Glomerular endothelial cell (primary cell): ENCODE measurements around the gene NT5DC2. TPM values are rescaled to one million over a fixed set of nuclear protein-coding genes. Genes with fewer than 3 reads are reported as not detected.
"Not testable (repeated sequence)": the region's sequence is repeated elsewhere in the genome, so short reads cannot be mapped to it uniquely, and the experiment has no call there.

Experiments used
- DNase-seq: peaks from one replicate; pipeline ENCODE4 v3.0.0-alpha.2; 2011; ENCODE audit warnings: low read depth, low spot score; ENCODE audit errors: extremely low read depth
- total RNA-seq: library from RNA; depleted of rRNA; stranded (reverse); fragments of >200 nt; gene quantifications from 2 replicates; pipeline ENCODE4 v1.2.3, GENCODE V29; 2015

NT5DC2 gene
- total RNA-seq, 1 donor from 2014 or later = 228 TPM

DNA sequence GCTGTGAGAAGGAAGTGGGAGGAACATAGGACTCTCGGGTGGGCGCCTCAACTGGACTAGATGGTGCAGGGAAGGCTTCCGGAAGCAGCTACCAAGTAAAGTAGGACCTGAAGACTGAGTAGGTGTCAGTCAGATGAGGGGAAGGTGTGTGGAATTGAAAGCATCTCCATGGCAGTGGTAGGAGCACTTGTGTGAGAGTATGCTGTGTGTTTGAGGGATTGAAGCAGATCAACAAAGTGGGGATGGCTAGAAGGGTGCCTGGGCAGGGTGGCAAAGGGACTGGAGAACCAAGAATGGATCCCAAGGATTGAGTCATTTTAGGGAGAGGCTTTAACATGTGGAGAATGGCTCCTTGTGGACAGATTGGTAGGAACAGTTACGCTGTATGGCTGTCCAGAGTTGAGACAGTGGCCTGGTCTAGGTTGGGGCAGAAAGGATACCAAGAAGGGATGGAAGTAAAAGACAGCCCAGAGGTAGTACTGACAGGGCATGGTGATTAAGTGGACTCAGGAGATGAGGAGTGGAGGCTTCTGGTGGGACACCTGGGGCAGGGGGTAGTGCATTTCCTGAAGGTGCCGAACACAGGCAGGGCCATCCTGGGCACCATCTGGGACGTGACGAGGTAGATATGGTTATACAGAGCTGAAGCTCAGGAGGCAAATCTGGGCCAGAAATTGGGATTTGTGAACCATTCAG is 4.2 kb upstream of the NT5DC2 start:
- no peak for DNase-seq

DNA sequence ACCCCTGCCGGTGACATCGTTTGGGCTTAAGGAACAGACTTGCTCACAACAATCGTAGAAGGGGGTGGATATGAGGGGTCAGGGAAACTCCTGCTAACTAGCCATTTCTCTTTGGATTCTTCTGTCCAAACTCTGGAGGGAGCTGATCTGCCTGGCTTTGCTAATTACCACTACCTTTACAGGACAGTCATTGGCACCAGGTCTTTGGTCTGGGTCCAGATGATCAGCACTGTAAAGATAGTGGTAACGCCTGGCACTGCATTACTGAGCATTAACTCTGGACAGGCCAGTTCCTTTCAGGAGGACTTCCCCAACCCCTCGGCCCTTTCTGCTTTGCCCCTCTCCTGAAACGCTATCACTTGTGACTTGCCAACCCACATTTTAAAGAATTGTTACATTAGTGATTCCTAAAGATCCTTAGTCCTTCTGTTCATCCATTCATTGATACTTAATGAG is 3.5 kb upstream of the NT5DC2 start:
- no peak for DNase-seq

DNA sequence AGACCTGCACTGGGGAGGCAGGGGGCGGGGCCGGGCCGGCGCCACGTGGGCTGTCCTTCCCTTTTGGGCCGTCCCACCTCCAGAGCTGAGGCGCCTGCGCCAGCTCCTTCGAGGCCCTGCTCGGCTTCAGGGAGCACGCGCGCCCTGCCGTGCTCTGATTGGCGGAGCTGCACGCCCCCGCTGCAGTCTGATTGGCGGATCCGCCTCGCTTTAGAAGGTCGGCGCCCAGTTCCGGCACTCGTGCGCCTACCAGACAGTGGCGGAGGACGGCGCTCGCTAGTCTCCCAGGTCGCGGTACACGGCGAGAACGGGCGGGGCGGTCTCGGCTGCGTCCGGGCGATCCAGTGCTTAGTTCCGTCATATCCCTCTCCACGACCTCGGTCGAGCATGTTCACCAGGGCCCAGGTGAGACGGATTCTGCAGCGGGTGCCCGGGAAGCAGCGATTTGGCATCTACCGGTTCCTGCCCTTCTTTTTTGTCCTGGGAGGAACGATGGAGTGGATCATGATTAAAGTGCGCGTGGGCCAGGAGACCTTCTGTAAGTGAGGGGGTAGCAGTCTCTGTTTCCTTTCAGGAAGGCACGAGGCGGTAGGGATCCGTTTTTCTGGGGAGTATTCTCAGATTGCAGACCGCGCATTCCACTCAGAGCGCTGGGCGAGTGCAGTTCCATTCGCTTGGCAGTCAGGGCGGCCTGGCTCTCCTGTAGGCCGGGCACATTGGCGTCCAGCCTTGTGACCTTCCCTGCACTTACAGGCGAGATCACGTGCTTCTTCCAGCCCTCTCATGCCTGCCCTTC is 2.9 kb upstream of the NT5DC2 start, which contains the start of gene UQCC5:
TSS of gene UQCC5 (plus strand) at position 237 of the 796 bp plus-strand sequence. CDS start at position 388, 151 bp downstream.
- peak; percentile 70 for DNase-seq

DNA sequence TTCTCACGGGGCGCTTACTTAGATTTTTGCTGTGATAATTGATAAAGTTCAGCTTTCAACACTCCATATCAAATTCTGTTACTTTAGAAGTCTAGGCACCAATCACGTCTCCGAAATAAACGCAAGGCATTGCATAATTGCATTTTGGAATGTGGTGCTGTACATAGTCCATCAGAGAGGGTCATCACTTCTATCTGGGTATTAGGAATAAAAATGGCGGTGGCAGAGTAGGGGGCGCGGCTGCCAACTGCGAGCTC is 2.4 kb upstream of the NT5DC2 start:
- DNase-seq = no peak

DNA sequence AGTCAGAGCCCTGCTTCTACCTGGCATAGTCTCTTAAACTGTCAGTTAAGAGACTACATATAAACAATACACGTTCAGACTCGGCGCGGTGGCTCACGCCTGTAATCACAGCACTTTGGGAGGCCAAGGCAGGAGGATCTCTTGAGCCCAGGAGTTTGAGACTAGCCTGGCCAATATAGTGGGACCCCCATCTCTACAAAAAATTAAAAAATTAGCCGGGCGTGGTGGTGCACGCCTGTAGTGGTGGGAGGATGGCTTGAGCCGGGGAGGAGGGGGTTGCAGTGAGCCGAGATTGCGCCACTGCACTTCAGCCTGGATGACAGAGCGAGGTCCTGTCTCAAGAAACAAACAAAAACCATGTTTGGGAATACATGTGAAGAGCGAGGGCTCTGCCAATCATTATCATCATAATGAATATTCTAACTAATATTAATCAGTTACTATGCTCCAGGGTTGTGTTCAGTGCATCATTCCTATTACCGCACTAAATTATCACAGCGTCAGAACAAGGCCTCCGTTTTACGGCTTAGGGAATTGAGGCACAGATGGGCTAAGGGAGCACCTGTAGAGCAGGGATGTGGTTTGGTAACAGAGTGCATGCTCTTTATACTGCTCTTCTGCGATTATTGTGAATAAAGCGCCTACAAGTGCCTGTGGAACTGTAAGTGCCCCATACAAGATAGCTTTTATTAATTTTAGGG is 1.9 kb upstream of the NT5DC2 start:
- no peak for DNase-seq

DNA sequence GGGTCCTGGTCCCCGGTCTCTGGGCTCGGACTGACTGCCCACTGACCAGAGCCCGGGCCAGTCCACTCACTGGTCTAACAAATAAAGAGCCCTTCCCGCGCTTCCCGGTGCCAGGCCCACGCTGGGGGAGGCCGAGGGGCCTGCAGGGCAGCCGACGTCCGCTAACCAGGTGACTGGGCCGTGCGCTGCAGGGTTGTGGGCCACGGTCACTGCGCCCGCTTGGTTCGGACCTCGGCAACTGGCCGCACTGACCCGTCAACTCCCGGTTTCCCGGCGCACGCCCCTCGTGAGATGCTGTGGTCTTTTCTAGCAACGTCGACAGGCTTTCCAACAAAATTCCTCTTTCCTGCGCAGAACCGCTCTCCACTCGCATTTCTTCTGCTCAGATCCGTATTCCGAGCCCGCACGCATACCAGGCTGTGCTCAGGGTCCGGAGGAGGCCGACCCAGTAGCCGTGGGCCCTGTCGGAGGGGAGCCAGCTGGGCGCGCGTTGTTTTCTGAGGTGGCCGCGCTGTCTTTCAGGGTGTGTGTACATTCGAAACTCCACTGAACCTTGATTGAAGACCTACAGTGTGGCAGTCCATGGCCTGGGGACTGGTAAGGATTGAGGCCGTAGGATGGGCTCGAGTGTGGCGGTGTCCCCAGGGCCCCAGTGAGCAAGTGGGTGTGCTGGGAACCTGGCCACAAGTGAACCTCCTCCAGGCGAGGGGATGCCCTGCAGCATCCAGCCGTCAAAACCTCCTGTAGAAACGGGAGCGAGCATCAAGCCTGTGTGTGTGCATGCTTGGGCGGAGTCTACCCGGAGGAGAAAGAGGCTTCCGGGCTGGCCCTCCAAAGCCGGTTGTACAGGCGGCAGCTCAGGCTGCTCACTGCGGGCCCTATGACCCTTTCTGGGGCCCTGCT is 875 bp upstream of the NT5DC2 start:
- no peak for DNase-seq

DNA sequence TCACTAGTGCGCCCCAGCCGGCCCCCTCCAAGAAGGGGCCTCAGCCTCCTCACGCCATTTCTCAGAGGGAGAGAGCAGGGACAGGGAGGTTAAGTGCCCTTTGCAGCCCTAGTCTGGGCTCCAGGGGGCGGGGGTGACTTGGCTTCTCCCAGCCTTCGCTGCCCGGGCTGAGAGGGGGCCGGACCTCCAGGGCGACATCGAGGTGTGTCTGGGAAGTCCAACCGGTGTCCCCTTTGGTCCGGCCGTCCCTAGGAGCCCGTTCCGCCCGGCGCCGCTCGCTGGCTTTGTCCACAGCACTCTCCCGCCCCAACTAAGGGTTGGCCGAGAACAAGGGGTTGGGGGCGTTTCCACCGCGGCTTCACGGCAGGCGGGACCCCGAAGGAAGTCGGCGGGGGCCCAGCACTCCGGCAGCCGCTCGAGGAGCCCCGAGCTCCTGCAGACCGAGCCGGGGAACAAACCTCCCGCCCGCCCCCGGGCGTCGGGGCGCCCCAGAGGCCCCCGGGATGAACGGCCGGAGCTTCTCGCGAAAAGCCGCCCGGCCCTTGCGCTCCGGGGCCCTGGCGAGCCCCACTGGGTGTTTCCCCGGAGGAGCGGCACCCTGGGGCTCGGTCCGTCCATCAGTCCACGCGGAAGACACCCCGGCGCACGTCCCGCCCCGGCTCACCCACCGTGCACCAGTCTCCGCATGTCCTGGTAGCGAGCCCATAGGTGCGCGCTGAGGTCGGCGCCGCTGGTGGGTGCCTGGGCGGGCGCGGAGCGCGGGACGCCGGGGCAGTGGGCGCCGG is 627 bp downstream of the NT5DC2 start:
- DNase-seq = no peak

DNA sequence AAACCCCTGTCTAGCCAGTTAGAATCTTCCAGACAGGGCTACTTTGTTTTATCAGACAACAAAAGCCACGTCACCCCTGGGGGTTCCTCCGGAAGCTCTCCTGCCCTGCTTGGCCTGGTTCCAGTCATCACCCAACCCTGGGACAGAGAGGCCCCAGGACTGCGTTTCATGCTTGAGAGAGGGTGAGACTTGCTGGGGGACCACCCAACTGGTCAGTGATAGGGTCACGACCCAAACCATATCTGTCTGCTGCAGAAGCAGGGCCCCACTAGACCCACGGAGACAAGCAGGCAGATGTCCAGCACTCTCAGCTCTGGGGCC is 1.2 kb downstream of the NT5DC2 start:
- peak; percentile 64 for DNase-seq

DNA sequence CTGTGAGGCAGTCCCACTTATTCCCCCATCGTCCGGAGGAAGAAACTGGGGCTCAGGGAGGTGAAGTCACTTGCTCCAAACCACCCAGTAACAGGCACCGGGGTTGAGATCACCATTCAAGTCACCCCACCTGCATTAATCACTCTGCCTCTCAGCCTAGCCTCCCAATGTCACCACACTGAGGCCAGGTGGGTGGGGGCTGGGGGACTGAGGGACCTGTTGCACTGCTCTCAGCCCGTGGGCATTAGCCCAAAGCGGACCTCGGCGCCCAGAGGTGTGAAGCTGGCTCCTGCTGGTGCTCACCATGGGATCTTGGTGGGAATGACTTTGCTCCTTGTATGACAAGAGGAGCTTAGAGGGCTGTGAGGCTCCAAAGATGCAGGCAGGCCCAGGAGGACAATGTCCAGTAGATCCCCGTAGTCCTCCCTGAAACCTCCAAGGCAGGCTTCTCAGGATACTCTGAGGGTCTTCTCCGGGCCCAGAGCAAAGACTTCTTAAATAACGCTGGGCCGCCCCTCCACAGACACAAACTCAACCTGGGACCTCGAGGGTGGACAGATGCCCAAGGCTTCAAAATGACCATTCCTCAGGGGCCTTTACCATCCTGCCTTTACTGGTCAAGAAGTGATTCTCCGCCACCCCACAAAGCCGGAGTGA is 1.7 kb downstream of the NT5DC2 start:
- DNase-seq = no peak

DNA sequence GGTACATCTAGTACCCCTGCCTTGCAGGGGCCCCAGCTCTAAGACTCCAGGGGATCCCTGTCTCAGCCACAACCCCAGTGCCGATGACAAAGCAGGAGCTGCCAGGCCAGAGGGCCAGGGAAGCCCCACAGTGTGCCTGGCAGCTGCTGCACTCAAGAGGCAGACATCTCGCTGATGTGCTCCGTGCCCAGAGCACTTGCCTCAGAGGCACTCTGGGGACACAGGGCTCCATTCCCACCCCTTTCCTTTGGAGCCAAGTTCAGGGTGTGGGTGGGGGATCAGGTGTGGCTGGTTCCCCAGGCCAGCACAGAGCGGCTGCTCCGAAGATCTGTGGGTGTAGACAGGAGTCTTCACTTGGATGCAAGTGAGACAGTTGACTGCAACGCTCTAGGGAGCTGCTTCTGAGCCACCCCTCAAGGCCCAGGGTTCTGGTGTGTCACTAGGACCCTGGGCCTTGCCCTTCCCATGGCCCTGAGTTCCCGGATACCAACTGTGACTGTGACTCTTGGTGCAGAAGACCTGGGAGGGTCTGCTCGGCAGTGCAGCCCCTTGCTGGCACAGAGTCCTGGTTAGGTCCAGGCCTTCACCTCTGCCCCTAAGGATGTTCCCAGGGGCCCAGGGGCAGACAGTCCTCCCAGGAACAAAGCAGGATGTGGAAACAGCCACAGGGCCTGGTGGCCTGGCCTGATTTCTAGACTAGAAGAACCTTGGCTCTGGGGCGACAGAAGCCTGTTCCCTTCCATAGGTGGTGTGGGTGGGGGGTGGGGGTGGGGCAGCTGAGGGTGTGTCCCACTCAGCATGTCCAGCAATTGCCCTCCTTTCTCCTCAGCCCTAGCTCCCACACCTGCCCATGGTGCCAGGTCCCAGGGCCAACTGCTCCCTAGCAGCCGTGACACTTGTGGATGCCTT is 2.5 kb downstream of the NT5DC2 start:
- DNase-seq = no peak

DNA sequence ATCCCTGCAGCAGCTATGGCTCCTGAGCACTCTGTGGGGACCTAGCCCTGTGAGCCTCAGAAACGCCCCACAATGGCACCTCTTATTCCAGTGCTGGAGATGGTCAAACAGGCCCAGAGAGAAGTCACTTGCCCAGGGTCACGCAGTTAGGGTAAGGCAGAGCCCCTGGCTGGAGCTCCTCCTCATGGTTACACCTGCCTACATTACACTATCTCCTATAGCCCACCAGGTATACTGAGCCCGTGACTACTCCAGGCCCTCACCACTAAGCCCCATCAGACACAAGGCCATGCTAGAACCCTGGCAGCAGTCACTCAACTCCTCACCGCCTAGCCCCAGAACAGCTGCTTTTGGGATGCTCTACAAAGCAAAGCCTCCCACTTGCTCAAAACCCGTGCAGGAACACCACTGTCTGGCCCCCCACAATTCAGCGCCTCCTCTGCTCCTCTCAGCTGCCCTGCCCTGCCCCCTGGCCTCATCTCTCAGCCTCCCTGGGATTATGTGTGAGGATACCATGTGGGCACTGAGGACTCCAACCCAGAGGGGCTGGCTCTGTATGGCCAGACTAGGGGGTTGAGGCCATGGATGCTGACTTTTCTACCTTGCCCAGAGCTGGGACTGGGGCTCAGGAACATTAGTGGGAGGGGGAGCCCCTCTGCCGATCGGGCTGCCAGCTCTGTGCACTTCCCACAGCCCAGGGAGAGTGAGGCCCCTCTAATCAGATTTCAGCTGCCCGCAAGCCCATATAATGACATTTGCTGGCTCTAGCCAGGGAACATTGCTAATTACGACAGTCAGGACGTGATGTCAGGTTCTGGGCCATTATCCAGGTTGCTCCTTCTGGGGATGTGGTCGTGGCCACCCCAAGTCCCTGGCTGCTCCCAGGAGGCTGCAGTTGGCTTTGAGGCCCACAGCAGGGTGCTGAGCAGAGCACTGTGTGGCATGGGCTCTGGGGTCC is 4.0 kb downstream of the NT5DC2 start:
- no peak for DNase-seq

DNA sequence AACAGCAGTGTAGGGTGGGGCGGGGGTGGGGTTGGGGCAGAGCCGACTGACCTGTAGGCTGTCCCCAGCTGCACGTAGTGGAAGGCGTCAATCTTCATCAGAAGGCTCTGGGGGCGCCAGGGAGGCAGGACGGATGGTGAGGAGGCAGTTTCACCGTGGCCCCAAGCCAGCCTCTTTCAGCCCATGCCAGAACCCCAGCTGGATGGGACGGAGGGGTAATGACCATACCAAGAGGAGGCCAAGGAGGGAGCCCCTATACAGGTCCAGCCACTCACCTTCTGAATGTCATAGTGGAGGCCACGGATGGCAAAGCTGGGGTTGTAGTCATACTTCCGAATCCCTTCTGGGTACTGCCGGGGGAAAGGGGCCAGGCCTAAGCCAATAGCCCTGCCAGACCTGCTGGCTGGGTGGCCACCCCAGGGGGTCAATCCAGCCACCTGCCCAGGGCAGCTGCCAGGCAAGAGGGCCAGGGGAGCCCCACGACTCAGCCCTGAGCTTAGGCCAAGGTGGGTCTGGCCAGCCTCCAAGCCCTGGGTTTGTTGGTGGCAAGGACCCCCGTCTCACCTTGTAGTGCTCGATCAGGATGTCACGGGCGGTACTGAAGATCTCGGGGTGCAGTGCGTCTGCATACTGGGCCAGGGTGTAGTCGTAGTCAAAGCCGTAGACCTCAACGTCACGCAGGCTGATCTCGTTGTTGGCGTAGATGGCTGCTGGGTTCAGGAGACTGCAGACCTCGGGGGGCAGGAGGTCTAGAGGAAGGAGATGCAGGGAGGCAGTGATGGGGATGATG is 4.9 kb downstream of the NT5DC2 start:
- no peak for DNase-seq

DNA sequence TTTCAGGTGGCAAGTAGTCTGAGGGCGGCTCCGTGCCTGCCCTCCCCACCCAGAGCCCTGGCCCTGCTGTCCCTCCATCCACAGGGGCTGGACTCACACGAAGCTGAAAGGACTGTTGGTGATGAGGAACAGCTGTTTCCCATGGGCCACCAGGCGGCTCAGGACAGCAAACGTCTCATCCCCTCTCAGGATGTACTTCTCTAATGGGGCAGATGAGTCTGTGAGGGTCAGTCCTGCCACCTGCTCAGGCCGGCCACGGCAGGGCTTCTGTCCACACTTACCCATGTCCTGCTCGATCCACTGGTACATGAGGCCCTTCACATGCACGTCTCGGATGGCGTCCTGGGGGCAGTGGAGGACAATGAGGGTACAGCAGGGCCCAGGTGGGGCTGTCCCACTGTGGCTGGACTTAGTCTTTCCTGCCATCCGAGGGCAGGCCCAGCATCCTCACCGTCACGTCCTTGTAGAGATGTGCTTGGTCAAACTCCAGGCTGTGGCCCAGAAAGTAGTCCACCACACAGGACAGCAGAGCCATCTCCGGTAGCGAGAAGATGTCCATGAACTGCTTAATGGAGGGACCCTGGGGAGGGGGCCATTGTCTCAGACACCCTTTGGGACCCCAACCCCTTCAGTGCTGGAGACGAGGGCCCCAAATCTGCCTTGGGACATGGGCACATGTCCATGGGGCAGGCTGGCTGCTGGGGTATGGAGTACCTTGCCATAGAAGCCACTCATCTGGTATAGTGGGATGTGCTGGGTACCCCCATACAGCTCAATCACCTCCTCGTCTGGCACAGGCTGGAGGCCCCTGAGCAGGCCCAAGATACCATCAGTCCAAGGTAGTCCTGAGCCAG is 5.7 kb downstream of the NT5DC2 start:
- DNase-seq = no peak

DNA sequence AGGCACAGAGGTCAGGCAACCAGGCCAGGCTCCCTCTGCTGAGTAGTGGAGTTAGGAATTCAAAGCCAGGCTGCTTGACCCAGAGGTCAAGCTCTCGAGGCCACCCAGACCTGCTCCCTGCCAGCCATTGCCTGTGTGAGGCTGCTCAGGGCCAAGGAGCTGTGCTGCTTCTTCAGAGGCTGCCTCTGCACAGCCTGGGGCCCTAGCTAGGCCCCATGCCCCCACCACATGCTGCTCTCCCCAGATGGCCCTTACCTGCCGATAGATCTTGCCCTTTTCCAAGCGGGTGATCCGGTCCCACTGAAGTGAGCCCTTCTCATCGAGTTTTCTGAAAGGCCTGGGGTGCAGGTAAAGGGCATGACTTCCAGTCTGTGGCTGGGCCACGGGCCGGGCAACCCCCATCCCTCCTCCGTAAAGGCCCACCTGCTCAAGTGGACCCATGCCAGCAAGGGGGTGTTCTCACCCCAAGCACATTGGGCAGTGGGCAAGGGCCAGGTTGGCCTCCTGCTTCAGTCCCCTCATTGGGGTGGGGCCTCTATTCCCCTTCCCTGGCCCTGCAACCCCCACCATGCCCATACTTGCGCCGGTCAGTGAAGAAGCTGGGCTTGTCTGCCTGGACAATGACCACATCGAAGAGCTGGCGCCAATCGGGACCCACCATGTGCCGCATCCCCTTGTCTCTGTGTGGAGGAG is 6.5 kb downstream of the NT5DC2 start:
- DNase-seq = no peak

DNA sequence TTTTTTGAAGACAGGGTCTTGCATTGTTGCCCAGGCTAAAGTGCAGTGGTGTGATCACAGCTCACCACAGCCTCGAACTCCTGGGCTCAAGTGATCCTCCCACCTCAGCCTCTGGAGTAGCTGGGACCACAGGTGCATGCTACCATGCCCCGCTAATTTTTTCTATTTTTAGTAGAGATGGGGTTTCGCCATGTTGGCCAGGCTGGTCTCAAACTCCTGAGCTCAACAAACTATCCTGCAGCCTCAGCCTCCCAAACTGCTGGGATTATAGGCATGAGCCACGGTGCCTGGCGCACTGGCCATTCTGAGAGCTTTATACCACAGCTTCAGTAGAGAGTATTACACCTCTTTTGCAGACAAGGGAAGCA is 7.0 kb downstream of the NT5DC2 start:
- not testable (repeated sequence) for DNase-seq
